ENCODE data around the gene ZFYVE28. TPM values are rescaled to one million over a fixed set of nuclear protein-coding genes. Genes with fewer than 3 reads are reported as not detected.

ZFYVE28 gene
- total RNA-seq, 4 donors from 2014 or later: 8.5 to 15.0 (median 11.7) TPM

- no peak for TF ChIP-seq CTCF (IDR thresholded peaks at IDR 0.05; ENCODE audit: low read depth)
Observed at GRCh38 chr4:2400841-2401609, 17.4 kb downstream of the ZFYVE28 start.

- TF ChIP-seq CTCF (IDR thresholded peaks at IDR 0.05; ENCODE audit: low read depth): no peak
Observed at GRCh38 chr4:2399631-2400190, 18.7 kb downstream of the ZFYVE28 start.

GRCh38 chr4:2399216-2399615 lies 19.2 kb downstream of the ZFYVE28 start:
- no peak for TF ChIP-seq CTCF (IDR thresholded peaks at IDR 0.05; ENCODE audit: low read depth)

GRCh38 chr4:2397596-2398379 lies 20.7 kb downstream of the ZFYVE28 start:
- TF ChIP-seq CTCF (IDR thresholded peaks at IDR 0.05; ENCODE audit: low read depth): no peak

- TF ChIP-seq CTCF (IDR thresholded peaks at IDR 0.05; ENCODE audit: low read depth): no peak
Observed at GRCh38 chr4:2396781-2397368, 21.6 kb downstream of the ZFYVE28 start.

GRCh38 chr4:2395584-2395983 lies 22.9 kb downstream of the ZFYVE28 start:
- TF ChIP-seq CTCF (IDR thresholded peaks at IDR 0.05; ENCODE audit: low read depth): no peak

- no peak for TF ChIP-seq CTCF (IDR thresholded peaks at IDR 0.05; ENCODE audit: low read depth)
Observed at GRCh38 chr4:2395038-2395437, 23.4 kb downstream of the ZFYVE28 start.
